SK-N-MC (cell line): ENCODE results near the gene SMAP1.

ENCODE experiments used
- DNase-seq: peaks from one replicate; pipeline ENCODE4 v3.0.0-alpha.2; 2011; ENCODE audit warnings: low read depth, low spot score
- H3K27ac ChIP-seq: fragments of 200-600 bp; sonication (generic); 2 replicates; pipeline ENCODE4 v1.5.1; 2016; ENCODE audit warnings: mixed run types
- H3K36me3 ChIP-seq: fragments of 200-600 bp; sonication (generic); 2 replicates; pipeline ENCODE4 v1.6.1; 2017; ENCODE audit warnings: antibody characterized with exemption, low read length, mixed read lengths; ENCODE audit not compliant: insufficient read depth
- H3K4me3 ChIP-seq: fragments of 200-600 bp; sonication (generic); 2 replicates; pipeline ENCODE4 v1.5.1; 2016
- H3K9ac ChIP-seq: fragments of 200-600 bp; sonication (generic); 2 replicates; pipeline ENCODE4 v1.8.0; 2017; ENCODE audit warnings: mixed run types, mixed read lengths; ENCODE audit not compliant: insufficient read length
- H3K9me3 ChIP-seq: fragments of 200-600 bp; sonication (generic); 2 replicates; pipeline ENCODE4 v1.6.1; 2017; ENCODE audit warnings: low read depth, mild to moderate bottlenecking, antibody characterized with exemption, low read length, moderate library complexity, mixed read lengths
- EZH2 ChIP-seq: fragments of 200-600 bp; sonication (generic); IDR thresholded peaks from one replicate; pipeline ENCODE4 v1.6.1; 2017; ENCODE audit warnings: antibody characterized with exemption
- FOXP2 ChIP-seq: optimal IDR thresholded peaks from 2 replicates; pipeline ENCODE3; 2011; ENCODE audit warnings: mild to moderate bottlenecking, moderate library complexity; ENCODE audit not compliant: insufficient read depth; ENCODE audit errors: extremely low read length, control extremely low read depth
- POLR2AphosphoS5 ChIP-seq: IDR thresholded peaks from 2 replicates; pipeline ENCODE4 v1.6.1; 2012; ENCODE audit warnings: mild to moderate bottlenecking, low read depth, low read length, borderline replicate concordance

SMAP1 gene

DNA sequence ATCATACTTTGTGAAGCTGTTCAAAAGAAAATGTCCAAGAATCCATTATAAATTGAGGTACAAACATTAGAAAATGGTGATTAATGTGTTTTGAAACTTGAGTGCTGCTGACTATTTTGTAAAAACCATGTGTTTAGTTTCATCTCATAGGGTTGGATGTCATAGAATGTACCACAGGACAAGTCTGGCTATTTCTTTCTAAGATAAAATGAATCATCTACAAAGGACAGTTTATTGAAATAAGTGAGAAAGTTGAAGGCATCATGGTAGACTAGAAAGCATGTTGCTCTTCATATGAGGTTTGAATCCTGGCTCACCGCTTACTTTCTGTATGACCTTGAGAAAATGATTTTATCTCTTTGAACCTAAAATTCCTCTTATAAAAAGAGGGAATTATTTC lies 29.2 kb upstream of the SMAP1 start:
- Histone ChIP-seq H3K9me3 (no peaks in the 10 kb centered on the region), H3K36me3 (no peaks in the 10 kb centered on the region), H3K9ac (no peak overlapping the region), H3K27ac (no peak overlapping the region), H3K4me3 (no peak overlapping the region)
- no peak for DNase-seq
- TF ChIP-seq POLR2AphosphoS5 (no peak), EZH2 (no peak), FOXP2 (no peak)

DNA sequence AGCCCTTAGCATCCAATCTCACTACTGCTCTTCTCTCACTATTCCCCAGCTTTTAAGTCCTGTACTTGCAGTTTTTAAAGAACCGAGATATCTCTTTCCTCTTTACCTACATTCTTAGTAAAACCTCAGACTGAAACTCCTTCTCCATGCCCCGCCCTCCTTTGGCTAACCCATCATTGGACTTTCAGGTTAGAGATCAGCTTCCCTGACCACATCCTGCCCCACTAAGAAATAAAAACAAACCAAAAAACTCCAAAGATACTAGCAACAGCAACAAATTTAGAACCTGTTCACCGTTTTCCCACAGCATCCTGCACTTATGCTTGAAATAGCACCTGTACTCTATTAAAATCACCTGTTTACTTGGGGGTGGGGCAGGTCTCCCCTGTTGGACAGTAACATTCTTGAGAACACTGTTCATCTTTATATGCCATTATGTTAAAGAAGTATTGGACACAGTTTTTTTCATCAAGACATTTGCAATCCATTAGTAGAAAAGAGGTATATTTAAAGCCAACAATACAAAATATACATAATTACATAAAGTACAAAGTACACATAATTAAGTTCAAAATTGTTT lies 16.3 kb upstream of the SMAP1 start:
- TF ChIP-seq EZH2 (no peak), POLR2AphosphoS5 (no peak), FOXP2 (no peak)
- no peak for DNase-seq
- no peaks in the 10 kb centered on the region for H3K36me3 ChIP-seq
- H3K4me3 ChIP-seq, result no peak overlapping the region
- no peak overlapping the region for H3K9ac ChIP-seq
- H3K27ac ChIP-seq, result no peak overlapping the region
- no peaks in the 10 kb centered on the region for H3K9me3 ChIP-seq

DNA sequence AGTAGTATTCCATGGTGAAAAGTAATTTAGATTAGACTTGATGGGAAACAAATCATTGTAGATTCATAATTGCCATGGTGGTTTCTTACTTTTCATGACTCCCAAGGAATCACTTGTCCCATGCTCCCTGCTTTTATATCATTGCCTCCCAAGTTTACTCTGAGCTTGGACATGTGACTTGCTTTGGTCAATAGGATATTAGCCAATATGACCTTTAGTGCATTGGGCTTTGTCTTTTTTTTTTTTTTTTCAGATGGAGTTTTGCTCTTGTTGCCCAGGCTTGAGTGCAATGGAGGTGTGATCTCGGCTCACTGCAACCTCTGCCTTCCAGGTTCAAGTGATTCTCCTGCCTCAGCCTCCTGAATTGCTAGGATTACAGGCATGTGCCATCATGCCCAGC lies 15.5 kb upstream of the SMAP1 start:
- H3K36me3 ChIP-seq, result no peaks in the 10 kb centered on the region
- no peak for DNase-seq
- H3K9me3 ChIP-seq, result no peaks in the 10 kb centered on the region
- H3K9ac ChIP-seq, result no peak overlapping the region
- no peak overlapping the region for H3K27ac ChIP-seq
- H3K4me3 ChIP-seq, result no peak overlapping the region
- no peak for TF ChIP-seq EZH2
- no peak for TF ChIP-seq POLR2AphosphoS5
- TF ChIP-seq FOXP2, result no peak

DNA sequence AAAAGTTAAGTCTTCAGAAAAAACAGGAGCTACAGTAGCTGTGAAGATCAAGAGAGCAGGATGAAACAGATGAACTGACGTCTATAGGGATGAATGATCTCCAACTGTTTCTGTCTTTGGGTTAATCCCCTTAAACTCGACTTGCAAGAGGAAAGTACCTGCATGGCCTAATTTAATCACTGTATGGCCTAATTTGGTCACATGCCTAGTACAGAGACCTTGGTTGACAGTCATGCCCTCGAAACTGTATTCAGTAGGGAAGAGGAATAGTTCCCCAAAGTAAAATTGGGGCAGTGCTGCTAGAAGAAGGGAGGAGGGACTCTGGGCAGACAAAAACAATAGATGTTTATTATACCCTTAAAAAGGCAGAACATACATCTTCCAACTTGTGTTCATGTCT lies 10.0 kb upstream of the SMAP1 start:
- no peak for DNase-seq
- H3K36me3 ChIP-seq, result no peaks in the 10 kb centered on the region
- no peak overlapping the region for H3K9ac ChIP-seq
- no peak overlapping the region for H3K27ac ChIP-seq
- H3K9me3 ChIP-seq, result no peaks in the 10 kb centered on the region
- no peak overlapping the region for H3K4me3 ChIP-seq
- no peak for TF ChIP-seq POLR2AphosphoS5

DNA sequence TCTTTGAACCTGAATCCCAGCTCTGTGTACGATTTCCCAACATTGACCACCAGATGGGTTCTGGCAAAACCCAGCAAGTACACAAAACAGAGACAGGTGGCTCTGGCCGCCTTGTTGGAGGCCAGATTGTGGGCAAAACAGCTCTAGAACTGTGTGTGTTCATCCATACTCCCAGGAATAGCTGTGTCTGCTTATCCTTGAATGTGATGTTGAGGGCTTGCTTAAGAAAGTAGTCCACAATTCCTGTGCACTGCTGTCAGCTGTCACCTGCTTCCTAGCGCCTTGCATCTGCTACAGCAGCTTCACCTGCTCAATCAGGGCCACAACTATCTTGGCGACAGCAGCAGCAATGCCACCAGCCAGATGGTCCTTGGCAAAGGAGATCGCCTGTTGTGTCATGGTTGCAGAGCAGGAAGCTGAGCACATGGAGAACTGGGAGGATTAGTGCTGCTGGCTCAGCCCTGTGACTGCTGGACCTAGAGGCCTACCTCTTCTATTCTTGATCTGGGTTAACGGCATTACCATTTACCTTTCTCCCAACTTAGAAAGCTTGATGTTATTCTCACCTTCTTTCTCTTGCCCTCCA lies 3.7 kb upstream of the SMAP1 start:
- Histone ChIP-seq H3K27ac (no peak overlapping the region), H3K4me3 (no peak overlapping the region), H3K9me3 (no peaks in the 10 kb centered on the region), H3K9ac (no peak overlapping the region), H3K36me3 (no peaks in the 10 kb centered on the region)
- TF ChIP-seq EZH2 (no peak), FOXP2 (no peak), POLR2AphosphoS5 (no peak)
- DNase-seq, result no peak

DNA sequence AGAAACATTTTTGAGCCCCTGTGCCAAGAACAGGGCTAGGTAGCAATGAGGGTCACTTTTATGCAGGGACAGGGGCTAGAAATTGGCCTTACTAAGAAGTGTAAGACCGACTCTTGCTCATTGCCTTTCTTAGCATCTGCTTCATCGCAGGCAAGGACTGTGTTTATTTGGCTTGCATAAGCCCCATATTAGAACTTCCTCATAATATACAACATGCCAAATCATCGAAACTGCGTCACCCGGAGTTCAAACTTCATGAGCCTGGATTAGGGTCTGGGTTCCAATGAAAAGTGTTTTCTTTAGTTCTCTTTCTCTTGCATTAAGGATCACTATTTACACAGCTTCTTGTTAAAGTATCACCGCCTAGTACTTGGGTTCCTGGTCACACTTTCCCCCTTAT lies 977 bp upstream of the SMAP1 start:
- Histone ChIP-seq H3K36me3 (no peaks in the 10 kb centered on the region), H3K4me3 (no peak overlapping the region), H3K27ac (no peak overlapping the region), H3K9me3 (no peaks in the 10 kb centered on the region), H3K9ac (no peak overlapping the region)
- no peak for DNase-seq
- TF ChIP-seq POLR2AphosphoS5, result no peak
- no peak for TF ChIP-seq EZH2
- no peak for TF ChIP-seq FOXP2

DNA sequence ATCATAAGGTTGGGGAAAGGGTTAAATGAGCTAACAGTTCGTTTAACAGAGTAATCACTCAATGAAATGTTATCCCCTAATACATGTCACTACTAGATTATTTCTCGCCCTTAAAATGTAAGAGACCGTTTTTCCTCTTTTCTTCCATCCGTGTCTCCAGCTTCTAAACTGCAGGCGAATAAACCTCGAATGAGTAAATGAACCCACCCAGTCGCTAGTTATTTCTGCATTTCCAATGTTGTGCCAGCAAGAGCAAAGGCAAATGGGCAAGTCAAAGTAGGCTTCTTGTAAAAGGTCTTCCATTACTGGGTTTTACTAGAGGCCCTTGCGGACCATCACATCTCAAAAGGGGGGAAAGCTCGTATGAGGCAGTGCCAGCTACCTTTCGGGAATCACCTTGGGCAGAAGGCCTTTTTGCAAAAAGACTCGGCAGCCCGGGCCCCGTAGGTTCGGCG lies 400 bp upstream of the SMAP1 start:
- Histone ChIP-seq H3K4me3 (peak overlapping the region; percentile 97), H3K9ac (peak overlapping the region; percentile 80), H3K27ac (peak overlapping the region; percentile 63; the same call in 1 of the 2 replicates), H3K9me3 (no peaks in the 10 kb centered on the region), H3K36me3 (no peaks in the 10 kb centered on the region)
- peak; percentile 18 for DNase-seq
- TF ChIP-seq EZH2 (no peak), FOXP2 (no peak), POLR2AphosphoS5 (peak; percentile 81; the same call in 1 of the 2 replicates)

DNA sequence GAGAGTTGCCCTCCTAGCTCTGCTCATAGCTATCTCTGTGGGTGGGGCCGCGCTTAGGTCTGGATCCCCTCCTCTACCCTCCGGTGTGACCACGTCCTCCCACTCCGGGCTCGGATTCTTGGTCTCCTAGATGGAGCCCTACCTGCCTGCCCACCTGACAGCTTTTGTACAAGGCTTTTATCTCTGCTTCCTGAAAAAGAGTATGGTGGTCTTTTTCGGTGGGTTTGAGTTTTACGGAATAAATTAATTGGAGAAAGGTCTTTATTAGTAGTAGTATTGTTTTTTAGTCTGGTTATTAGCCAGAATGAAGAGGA lies 773 bp downstream of the SMAP1 start:
- no peak overlapping the region for H3K27ac ChIP-seq
- no peak for DNase-seq
- no peaks in the 10 kb centered on the region for H3K9me3 ChIP-seq

DNA sequence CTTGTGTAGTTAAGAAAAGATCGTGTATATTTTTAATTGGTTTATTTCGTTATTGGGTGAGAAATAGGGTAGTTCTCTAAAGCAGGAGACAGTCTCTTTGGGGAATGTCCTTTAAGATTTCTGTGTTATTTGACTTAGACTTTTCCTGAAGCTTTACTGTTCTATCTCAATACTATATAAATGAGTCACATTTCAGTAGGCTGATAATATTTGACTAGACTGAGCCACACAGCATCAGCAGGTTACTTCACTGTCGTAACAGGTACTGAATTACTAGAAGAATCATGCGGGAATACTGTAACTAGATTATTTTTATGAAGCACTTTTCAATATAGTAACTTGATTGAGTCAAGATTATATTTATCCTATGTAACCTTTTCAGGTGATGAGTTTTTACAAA lies 1.4 kb downstream of the SMAP1 start:
- DNase-seq, result no peak
- no peak for TF ChIP-seq EZH2
- no peak for TF ChIP-seq FOXP2
- TF ChIP-seq POLR2AphosphoS5, result no peak
- peak overlapping the region; percentile 80 for H3K9ac ChIP-seq
- no peaks in the 10 kb centered on the region for H3K36me3 ChIP-seq
- H3K27ac ChIP-seq, result peak overlapping the region; percentile 21; the same call in 1 of the 2 replicates
- H3K9me3 ChIP-seq, result no peaks in the 10 kb centered on the region
- H3K4me3 ChIP-seq, result peak overlapping the region; percentile 97

More for the DNA sequence above, 773 bp downstream of the SMAP1 start:
- no peak for TF ChIP-seq FOXP2
- no peak for TF ChIP-seq EZH2
- no peak; the same call in 1 of the 2 replicates for TF ChIP-seq POLR2AphosphoS5
- peak overlapping the region; percentile 97 for H3K4me3 ChIP-seq
- no peaks in the 10 kb centered on the region for H3K36me3 ChIP-seq
- peak overlapping the region; percentile 80 for H3K9ac ChIP-seq
